Activated CD8-positive, alpha-beta memory T cell treated with anti-CD3 and anti-CD28 coated beads, Interleukin-2, amount 50 U/mL, for 24 hours (primary cell): ENCODE results near the gene MAST1.
"Not testable (repeated sequence)": the region's sequence is repeated elsewhere in the genome, so short reads cannot be mapped to it uniquely, and the experiment has no call there.

Experiments
- DNase-seq: peaks from one replicate; pipeline ENCODE4 v3.0.0-alpha.2; 2020; ENCODE audit errors: extremely low read depth

Gene MAST1

DNA sequence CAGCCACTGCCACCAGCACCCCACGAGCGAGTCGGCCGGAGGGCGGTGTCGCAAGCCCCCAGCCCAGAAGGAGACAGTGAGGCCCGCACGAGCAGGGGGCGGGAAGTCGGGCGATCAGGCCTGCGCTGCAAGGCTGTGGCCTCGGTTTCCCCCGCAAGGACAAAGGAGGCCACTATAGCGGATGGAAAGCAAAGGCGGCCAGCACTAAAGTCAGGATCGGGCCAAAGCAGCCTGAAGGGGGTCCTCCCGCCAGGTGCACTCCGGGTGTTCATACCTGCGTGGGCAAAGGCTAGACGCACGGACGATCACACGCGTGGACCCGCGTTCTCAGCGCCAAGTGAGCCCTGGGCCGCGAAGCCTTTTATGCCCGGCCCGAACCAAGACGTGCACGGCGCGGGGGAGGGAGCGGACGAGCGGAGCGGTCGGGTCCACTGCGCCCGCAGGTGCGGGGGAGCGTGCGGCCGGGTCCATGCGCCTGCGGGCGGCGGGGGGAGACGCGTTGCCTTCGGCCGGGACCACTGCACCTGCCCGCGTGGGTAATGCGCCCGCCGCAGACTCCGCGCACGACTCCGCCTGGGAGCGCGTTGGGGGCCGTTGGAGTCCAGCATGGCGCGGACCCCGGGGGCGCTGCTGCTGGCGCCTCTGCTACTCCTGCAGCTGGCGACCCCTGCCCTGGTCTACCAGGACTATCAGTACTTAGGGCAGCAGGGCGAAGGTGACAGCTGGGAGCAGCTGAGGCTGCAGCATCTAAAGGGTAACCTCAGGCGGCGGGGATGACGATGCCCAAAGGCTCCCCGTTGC lies 36.6 kb upstream of the MAST1 start, which contains the start of the genes PRDX2 and THSD8:
Gene PRDX2 (minus strand): TSS at position 335 of the 801 bp plus-strand sequence. CDS start 539 bp downstream, outside the sequence.
Gene THSD8 (plus strand): TSS at position 604 of the 801 bp plus-strand sequence. CDS start 3 bp downstream, at position 607.
- DNase-seq: no peak

DNA sequence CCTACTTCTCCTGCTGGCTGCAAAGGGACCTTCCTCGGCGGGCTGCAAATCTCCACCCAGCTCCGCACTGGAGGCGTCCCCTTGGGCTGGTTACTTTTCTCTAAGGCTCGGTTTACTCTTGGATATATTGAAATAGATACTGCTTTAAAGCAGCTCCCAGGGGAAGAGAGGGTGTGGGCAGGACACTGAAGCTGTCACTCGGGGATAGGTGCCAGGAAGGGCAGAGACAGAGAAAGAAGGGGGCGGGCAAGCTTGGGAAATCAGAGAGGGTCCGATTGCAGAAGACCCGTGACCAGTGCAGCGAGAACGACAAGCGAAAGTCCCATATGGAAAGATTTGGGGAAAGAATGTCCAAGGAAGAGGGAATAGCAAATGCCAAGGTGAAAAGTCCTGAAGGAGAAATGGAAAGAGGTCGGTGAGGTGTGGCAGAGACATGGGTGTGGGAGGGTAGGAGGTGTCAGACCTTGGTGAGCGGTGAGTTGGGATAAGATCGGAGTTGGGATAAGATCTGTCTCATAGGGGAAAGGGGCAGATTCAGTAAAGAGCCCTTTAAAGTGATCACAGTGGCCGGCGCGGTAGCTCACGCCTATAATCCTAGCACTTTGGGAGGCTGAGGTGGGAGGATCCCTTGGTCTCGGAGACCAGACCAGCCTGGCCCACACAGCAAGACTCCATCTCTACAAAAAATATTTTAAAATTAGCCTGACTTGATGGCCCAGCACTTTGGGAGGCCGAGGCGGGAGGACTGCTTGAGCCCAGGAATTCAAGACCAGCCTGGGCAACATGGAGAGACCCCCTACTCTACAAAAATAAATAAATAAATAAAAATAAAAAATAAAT lies 35.8 kb upstream of the MAST1 start:
- no peak for DNase-seq

DNA sequence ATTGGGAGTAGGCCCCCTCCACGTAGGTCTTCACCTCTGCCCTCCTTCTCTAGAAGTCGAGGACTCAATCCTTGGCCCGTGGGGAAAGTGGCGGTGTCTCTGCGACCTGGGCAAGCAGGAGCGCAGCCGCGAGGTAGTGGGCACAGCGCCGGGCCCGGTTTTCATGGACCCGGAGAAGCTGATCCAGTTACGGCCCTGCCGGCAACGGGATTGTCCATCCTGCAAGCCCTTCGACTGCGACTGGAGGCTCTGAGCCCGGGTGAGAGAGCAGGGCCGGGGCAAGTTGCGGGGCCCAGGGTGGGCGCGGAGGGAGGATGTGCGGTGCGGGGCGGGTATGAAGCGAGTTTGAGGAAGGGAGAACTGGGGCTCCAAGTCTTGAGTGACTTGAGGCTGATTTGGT lies 34.3 kb upstream of the MAST1 start:
- no peak for DNase-seq

DNA sequence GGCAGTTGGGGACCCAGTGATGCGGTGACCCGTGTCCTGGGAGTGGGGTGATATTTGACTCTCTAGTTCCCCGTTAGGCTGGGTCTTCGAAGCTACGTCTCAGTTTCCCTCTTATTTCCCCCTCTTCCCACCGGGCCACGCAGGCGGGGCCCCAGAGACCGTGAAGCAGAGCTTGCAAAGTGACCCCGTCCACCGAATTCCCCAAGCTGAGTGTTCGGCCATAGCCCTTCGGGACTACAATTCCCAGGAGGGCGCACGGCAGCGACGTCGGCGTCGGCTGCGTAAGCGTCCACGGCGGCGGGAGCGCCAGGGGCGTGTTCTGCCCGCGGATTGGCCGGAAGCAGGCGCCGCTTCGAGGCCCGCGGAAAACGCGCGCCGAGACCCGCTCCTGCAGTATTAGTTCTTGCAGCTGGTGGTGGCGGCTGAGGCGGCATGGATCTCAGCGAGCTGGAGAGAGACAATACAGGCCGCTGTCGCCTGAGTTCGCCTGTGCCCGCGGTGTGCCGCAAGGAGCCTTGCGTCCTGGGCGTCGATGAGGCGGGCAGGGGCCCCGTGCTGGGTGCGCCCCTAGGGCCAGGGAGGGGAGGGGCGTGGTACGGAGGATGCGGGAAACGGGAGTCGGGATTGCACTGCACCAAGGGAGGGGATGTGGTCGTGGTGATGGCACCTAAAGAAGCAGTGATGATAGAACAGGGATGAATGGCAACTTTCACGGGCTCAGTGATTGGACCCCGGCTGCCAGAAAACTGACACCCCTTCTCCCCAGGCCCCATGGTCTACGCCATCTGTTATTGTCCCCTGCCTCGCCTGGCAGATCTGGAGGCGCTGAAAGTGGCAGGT lies 31.9 kb upstream of the MAST1 start, which contains the start of gene RNASEH2A:
Gene RNASEH2A (plus strand): TSS at position 343 of the 840 bp plus-strand sequence. CDS start 90 bp downstream, at position 433.
- no peak for DNase-seq

DNA sequence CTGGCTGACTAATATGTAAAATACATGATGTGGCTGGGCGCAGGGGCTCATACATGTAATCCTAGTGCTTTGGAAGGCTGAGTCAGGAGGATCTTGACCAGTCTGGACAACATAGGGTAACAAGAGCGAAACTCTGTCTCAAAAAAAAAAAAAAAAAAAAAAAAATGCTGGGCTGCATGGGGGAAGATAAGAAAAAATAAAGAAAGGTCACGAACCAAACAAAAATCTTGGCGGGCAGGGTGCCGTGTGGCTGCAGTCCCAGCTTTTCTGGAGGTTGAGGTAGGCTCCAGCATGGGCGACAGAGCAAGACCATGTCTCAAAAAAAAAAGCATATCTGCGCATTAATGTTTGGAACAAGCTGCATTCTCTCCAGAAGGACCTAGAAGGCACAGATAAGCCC lies 23.2 kb upstream of the MAST1 start:
- DNase-seq: no peak

DNA sequence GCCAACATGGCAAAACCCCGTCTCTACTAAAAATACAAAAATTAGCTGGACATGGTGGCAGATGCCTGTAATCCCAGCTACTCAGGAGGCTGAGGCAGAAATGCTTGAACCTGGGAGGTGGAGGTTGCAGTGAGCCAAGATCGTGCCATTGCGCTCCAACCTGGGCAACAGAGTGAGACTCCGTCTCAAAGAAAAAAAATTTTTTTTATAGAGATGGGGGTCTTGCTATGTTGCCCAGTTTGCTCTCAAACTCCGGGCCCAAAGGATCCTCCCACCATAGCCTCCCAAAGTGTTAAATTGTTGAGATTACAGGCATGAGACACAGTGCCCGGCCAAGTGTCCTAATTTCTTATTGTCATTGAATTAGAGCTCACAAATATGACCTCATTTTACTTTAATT lies 21.1 kb upstream of the MAST1 start:
- DNase-seq: not testable (repeated sequence)

DNA sequence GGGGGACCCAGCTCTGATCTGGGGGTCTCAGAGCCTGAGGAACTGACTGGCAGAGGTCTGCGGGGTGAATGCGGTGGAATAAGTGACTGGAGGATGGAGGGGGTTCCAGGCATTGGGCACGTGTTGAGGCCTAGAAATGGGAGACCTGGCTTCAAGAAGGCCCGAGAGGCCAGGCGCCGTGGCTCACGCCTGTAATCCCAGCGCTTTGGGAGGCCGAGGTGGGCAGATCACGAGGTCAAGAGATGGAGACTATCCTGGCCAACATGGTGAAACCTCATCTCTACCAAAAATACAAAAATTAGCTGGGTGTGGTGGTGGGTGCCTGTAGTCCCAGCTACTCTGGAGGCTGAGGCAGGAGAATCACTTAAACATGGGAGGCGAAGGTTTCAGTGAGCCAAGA lies 20.5 kb upstream of the MAST1 start:
- not testable (repeated sequence) for DNase-seq

DNA sequence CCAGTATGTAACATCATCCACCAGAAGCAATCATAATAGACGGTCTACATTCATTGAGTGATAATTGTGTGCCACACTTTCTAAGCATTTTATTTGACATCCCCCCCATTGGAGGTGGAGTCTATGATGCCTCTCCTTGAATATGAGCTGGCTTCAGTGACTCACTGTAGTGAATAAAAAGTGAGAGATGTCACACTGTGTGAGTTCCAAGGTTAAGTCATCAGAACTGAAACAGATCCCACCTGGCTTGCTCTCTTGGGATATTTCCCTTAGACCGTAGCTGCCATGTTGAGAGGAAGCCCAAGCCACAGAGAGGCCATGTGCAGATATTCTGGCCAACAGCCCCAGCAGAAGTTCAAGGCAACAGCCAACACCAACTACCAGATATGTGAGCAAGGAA lies 16.6 kb upstream of the MAST1 start:
- no peak for DNase-seq

DNA sequence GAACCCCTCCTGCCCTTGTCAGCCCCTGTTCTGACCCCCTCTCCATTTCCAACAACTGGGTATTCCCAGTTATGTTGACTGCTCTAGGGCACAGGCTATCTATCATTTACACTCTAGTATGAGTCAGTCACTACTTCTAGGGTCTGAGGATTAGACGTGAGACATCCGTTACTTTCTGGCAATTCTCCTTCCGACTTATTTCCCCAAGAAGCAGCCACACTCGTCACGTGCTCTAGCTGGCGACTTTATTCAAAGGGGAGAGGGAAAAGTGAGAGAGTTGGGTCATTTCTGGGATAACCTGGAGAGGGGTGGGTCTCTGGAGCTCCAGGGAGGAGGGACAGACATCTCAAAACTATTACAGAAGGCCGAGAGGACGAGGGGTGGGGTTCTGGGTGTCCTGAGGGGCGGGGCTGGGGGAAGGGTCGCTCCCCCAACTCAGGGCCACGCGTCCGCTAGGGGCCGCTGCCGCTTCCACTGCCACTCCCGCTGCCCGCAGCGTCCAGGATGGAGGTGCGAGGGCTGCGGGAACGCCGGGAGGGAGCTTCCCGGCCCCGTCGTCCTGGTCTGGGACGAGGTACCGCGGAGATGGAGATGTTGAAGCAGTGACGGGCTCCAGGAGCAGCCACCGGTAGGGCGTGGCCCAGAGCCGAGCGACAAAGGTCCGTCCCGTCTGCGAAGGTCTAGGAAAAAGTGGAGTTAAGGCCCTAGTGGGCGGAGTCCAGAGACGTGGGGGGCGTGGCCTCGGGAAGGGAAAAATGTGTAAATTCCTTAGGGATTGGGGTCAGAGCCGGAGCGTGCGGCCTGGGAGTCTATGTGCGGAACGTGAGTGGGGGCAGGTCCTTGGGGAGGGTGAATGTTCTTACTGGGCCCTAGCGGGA lies 12.8 kb upstream of the MAST1 start:
- no peak for DNase-seq

DNA sequence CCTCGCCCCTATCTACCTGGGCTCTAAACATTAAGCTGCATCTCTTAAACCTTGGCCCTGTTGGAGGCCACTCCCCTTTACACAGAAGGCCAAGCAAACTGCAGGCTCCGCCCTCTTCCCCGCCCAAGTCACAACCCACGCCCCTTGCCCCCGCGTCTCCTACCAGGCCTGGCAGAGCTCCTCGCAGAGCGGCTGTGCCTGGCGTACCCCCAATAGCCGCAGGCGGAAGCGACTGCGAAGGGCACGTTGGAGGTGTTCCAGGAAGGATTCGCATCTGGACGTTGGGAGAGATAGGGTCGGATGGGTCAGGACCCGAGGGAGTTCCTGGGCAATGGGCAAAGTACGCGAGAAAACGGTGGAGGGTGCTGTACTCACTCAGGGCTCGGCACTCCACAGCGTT lies 9.8 kb upstream of the MAST1 start:
- DNase-seq: no peak

DNA sequence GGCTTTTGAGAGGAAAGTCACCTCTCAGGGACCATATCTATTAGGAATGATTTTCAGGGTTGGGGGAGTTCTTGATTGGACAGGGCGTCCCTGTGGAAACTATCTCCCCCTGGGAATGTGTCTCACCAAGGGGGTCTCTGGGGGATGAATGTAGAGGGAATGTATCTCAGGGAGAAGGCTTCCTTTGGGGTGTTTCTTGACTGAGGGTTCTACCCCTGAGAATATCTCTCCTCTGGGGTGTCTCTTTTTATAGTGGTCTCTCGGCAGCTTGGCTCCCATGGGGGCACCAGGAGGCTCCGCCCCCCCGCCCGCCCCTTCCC lies 4.9 kb upstream of the MAST1 start:
- DNase-seq: no peak

DNA sequence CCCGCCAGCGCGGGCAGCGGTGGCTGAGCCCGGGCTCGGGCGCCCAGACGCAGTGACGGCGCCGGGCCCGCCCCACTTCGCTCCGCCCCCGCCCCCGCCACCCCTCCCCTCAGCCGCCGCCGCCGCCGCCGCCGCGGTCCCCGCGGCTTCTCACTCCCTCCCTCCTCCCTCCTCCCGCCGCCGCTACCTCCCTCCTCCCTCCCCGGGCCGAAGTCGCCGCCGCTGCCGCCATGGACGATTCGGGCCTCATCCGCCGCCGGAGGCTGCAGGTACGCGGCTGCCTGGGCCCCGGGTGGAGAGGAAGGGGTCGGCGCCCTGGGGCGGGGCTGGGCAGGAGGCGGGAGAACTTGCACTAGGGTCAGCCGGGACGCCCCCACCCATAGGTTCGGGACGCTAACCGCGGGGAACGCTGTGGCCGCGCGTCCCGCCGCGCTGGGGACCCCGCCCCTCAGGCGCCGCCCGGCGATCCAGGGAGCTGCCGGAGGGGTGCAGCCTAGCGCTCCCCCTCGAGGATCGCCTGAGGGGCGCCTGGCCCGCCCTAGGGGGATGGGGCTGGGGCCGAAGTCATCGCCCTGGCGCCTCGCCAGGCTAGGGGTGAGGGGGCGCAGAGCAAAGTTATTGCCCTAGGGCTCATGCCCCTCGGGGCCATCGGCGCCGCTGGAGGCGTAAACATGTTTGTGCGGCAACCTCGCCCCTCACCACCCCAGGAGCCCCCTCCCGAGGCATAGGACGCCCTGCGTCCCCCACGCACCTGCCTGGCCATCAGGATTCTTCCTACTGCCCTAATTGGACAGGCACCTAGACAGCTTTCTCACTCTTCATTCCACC lies 4.4 kb upstream of the MAST1 start:
- no peak for DNase-seq

DNA sequence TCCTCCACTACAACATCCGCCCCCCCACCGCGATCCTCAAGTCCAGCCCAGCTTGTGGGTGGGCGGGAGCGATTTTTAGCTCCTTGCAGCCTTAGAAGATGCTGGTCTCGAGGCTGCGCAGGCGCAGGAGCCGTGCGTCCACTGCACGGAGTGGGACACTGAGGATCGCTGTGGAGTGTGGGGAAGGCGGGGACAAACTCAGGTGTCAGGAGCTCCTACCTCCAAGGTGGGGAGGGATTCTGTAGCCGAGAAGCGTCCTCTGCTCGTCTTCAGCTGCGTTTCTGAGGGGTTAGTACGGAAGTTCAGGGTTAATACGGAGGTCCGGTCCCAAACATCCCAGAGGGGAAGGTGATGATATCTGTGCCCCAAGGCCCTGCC lies 3.8 kb upstream of the MAST1 start, which contains the start of gene RTBDN:
Gene RTBDN (minus strand): TSS at position 14 of the 378 bp plus-strand sequence. CDS start 4,600 bp downstream, outside the sequence.
- no peak for DNase-seq

DNA sequence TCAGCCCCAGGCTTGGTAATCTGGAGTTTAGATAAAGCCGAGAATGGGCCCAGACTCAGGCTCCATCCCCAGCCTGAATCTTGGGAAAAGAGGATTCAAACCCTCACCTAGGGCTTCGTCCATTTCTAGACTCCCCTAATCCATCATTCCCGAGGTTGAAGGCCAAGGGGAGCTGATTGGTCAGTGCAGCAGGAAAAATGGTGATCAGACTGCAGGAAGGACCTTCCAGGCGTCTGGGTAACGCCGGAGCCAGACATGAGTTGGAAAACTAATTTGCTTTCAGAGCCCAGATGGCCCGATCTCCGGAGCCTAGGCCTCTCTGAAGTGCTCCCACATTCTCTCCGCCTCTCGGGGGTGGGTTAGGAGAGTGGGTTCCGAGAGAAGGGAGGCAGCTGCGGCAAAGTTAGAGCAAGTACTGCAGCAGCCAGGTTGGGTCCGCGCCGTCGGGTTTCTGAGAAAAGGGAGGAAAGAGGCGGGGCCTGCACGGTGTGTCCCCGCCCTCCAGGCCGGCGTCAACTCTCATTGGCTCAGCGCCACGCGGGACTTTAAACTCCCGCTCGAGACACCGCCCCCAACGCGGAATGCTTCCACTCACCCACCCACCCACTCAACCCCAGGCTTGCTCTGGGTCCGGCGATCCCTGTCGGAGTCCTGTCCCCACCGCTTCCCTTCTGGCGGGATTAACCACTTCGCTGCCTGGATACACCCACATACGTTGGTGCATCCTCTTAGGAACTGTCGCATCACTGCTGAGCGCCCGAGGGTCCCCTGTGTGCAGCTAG lies 3.1 kb upstream of the MAST1 start:
- no peak for DNase-seq

DNA sequence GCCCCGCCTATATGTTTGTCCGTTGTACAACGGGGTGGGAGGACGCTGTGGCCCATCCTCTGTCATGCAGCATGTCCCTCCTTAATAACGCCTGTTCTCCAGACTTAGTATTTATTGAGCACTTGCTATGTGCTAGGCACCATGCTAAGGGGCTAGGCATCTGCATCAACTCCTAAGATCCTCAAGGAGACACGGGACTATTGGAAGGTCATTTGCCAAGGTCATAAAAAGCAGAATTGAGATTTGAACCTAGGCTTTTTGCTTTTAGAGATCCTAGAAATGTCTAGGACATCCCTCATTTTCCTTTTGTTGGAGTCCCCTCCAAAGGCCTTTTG lies 1.8 kb upstream of the MAST1 start:
- no peak for DNase-seq

DNA sequence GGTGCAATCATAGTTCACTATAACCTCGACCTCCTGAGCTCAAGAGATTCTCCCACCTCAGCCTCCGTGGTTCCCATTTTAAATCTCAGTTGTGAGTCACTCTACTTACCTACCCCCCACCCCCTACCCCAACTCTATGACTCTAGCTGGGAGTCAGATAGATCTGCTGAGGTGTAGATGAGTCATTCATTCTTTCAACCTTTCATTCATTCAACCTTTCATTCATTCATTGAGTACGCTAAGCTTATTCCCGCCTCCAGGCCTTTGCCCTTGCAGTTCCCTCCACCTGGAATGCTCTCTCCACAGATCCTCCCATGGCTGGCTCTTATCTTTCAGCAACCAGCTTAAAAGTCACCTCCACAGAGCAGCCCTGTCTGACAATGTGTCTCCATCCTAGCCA lies 1.1 kb upstream of the MAST1 start:
- DNase-seq: no peak

DNA sequence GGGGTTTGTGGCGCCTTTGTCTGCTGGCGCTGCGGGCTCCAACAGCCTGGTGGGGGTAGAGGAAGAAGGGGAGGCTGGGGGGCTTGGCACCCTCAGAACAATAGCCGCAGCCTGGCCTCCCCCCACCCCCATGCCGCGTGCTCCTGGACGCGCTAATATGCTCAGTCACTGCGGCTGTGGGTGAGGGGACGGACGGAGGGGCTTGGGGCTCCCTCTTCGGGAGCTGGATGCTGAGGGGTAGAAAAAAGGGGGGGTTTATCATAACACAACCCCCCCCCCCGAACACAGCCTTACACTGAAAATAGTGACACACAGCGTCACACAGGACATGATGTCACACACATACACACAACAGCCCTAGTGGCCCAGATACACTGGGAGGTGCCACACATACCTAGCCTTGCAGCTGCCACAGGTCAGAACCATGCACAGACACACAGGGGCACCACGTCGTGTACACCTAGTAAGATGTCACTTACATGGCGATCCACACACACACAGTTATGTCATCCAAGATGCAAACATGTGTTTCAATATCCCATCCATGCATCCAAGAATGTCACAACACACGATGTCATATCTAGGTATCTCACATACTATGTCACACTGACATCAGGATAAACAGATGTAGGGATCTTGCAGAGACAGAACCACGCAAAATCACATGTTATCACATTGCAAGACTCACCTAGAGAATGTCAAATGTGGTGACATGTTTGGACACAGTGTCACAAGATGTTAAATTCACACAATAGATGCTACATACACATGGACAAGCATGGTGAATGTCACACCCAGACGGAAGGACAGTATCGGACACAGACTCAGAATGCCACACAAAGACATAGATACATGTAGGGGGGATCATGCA lies 806 bp downstream of the MAST1 start:
- DNase-seq: no peak
